M059J (cell line): ENCODE results near the gene FAM221B. TPM values are rescaled to one million over a fixed set of nuclear protein-coding genes. Genes with fewer than 3 reads are reported as not detected.

Experiments
- DNase-seq: peaks from one replicate; pipeline ENCODE4 v3.0.0-alpha.2; 2012; ENCODE audit warnings: low read depth
- total RNA-seq: library from RNA; depleted of rRNA; stranded (reverse); fragments of >200 nt; shearing (Covaris generic); gene quantifications from 2 replicates; pipeline ENCODE4 v1.2.3, GENCODE V29; 2014

The FAM221B gene
- total RNA-seq, 1 experiment from 2014 or later: not detected

GRCh38 chr9:35820076-35820475 lies 8.5 kb downstream of the FAM221B start:
- peak; percentile 79 for DNase-seq

GRCh38 chr9:35818341-35818740 lies 10.2 kb downstream of the FAM221B start:
- DNase-seq: no peak

- no peak for DNase-seq
Observed at GRCh38 chr9:35816708-35817107, 11.8 kb downstream of the FAM221B start.

GRCh38 chr9:35814841-35815543 lies 13.5 kb downstream of the FAM221B start, which contains the start of gene HINT2:
Gene HINT2, minus strand, starts transcription at chr9:35815042. Its CDS starts 63 bp downstream, at chr9:35814979.
- DNase-seq: peak; percentile 100

GRCh38 chr9:35814106-35814840 lies 14.3 kb downstream of the FAM221B start:
- DNase-seq: peak; percentile 74

GRCh38 chr9:35813434-35814105 lies 15.0 kb downstream of the FAM221B start:
- peak; percentile 67 for DNase-seq

- DNase-seq: peak; percentile 99
Observed at GRCh38 chr9:35812025-35812602, 16.4 kb downstream of the FAM221B start, which contains the start of gene SPAG8. Gene SPAG8, minus strand, starts transcription at chr9:35812262. Its CDS starts 115 bp downstream, at chr9:35812147.

GRCh38 chr9:35811381-35812024 lies 17.0 kb downstream of the FAM221B start:
- DNase-seq: peak; percentile 67

GRCh38 chr9:35810122-35810521 lies 18.4 kb downstream of the FAM221B start:
- no peak for DNase-seq

GRCh38 chr9:35808433-35808832 lies 20.1 kb downstream of the FAM221B start:
- no peak for DNase-seq

GRCh38 chr9:35806101-35806500 lies 22.4 kb downstream of the FAM221B start:
- DNase-seq: no peak

GRCh38 chr9:35801328-35802128 lies 27.0 kb downstream of the FAM221B start:
- no peak for DNase-seq

- DNase-seq: no peak
Observed at GRCh38 chr9:35800530-35800929, 28.0 kb downstream of the FAM221B start.

GRCh38 chr9:35798658-35799374 lies 29.7 kb downstream of the FAM221B start:
- peak; percentile 96 for DNase-seq

GRCh38 chr9:35797311-35798109 lies 31.0 kb downstream of the FAM221B start:
- peak; percentile 33 for DNase-seq

GRCh38 chr9:35795695-35796094 lies 32.8 kb downstream of the FAM221B start:
- DNase-seq: peak; percentile 70

- no peak for DNase-seq
Observed at GRCh38 chr9:35793461-35793860, 35.1 kb downstream of the FAM221B start.

GRCh38 chr9:35792826-35793225 lies 35.7 kb downstream of the FAM221B start:
- DNase-seq: no peak
